Measurements from ENCODE around the gene ATG10.
"Not testable (repeated sequence)": the region's sequence is repeated elsewhere in the genome, so short reads cannot be mapped to it uniquely, and the experiment has no call there.

The ATG10 gene

DNA sequence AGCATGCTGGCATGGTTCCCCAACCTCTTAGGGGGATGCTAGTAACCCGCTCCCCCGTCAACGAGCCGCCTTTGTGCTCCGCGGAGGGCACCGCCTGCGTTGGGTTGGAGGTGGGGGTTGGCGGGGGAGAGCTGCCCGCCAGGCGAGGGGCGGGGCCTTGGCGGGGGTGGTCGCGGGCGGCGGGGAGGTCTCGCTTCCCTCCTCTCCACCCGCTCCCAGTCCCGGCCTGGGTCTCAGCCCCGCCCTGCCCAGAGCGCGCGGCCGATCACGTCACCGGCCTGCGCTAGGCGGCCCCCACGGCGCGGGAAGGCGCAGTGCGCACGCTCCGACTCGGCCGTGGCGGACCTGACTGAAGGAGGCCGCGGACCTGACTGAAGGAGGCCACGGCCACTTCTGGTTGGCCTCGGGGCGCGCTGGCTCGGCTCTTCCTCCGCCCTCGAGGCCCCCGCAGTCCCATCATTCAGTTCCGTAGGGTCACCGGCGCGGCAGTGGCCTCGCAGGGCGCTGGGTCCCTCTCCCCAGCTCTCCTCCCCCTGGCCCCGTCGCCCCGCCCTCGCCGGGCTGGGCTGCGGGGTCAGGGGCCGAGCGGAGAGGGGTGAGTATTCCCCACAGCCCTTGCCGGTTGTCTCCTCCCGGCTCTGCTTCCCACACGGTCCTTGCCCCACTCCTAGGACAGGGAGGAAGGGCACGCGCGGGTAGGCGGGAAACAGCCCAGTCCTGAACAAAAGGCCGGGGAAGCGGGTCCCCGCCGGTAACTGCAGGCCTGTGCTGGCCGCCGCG lies at the start of gene ATG10:
TSS of gene ATG10 (plus strand) at position 312 of the 780 bp plus-strand sequence. CDS start 15,548 bp downstream, outside the sequence.
- peak; percentile 94 for DNase-seq

DNA sequence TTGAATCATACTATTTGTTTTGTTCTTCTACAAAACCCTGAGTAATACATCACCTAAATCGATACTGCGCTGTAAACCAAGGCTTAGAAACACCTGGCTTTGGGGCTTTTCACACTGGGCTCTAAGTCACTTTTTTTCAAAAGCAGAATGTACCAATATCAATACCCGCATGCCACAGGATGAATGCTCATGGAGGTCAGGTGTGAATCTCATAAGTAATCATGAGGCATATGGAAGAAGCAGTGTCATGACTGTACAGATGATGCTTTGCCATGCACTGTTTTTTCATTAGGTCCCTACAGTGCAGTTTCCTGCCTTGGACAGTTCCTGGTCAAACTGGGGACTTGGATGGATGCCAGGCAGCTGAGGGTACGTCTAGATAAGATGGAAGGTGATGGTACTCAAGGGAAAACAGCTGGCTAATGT lies 49.0 kb upstream of the ATG10 start:
- DNase-seq: no peak

GRCh38 chr5:81924442-81924841 lies 47.4 kb upstream of the ATG10 start:
- no peak for DNase-seq

GRCh38 chr5:81925009-81925408 lies 46.8 kb upstream of the ATG10 start:
- no peak for DNase-seq

GRCh38 chr5:81925981-81926380 lies 45.8 kb upstream of the ATG10 start:
- DNase-seq: no peak

- DNase-seq: no peak
Measured at GRCh38 chr5:81936066-81936465, 35.8 kb upstream of the ATG10 start.

DNA sequence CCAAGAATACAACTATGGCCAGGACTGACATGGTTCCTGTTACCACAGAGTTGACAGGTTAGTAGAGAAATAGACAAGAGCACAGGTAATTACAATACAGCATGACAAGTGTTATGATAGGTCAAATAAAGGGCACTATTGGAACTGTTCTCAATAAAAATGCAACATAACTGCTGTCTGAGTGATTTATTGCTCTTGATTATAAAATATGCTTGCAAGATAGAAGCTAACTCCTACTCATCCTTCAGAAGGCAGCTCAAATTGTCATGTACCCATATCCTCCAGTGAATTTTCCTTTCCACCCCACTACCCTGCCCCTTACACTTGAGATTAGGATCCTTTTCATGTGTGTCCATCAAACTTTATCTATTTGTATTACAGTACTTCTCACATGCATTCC lies 35.1 kb upstream of the ATG10 start:
- no peak for DNase-seq

DNA sequence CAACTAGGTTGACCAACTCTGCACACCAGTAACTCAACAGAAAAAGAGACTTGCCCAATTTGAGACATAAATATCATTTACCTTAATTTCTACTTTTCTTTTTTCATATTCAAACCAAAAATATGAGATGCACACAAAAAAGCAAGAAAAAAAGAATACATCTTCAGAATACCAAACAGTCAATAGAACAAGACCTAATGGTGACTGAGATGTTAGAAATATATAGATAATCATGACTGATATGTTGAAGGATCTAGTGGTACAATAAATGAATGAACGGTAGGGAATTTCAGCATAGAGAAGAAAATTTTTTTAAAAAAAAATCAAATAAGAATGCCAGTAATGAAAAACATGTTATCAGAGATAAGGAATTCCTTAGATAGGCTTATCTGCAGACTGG lies 29.1 kb upstream of the ATG10 start:
- no peak for DNase-seq

DNA sequence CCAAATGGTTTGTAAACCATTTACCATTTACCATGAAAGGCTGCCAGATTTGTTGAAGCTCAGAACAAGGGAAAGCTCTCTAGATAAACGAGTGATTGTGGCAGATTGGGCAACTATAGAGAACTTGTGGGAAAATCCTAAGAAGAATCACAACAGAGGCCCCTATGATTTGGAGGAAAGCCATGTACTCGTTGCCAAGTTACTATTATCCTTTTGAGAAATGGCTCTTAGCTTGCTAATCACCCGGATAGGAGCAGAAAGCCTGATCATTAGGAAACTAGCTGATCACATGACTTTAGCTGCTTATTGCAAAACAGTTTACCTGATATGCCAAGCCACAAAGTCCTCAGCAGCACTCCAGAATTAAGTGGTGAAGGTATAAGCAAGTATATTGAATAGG lies 23.5 kb upstream of the ATG10 start:
- peak; percentile 18 for DNase-seq

DNA sequence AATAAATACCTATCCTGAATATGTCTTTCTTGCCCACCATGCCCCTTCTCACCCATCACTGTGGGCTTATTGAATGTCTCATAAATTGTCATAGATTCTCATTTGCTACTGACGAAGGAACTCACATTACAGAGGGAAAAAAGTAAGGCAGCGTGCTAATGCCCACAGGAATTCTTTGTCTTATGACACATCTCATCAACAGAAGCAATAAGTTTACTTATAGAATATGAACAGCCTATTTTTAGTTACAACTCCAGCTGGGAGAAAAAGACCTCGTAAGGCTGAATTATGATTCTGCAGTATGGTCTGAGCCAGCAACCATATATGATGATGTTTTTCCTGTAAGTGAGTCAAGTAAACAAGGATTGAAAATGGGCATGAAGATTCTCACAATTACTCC lies 22.4 kb upstream of the ATG10 start:
- peak; percentile 62 for DNase-seq

DNA sequence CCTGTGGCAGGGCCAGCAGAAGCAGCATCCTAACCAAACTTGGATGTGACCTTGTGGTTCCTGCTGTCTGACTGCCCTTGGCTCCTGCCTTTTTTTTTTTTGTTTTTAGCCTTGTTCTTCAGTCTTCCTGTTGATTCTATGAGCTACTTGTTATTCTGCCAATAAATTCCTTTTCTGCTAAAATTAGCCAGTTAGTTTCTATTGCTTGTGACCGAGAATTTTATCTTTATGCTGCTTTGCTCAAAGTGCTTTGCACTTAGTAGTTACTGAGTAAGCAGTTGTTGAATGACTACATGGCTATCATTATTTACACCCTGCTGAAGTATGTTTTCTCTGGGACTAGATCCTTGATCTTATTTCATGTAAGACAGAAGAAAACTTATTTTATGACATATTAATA lies 20.8 kb upstream of the ATG10 start:
- DNase-seq: no peak

GRCh38 chr5:81954796-81955195 lies 17.0 kb upstream of the ATG10 start:
- not testable (repeated sequence) for DNase-seq

DNA sequence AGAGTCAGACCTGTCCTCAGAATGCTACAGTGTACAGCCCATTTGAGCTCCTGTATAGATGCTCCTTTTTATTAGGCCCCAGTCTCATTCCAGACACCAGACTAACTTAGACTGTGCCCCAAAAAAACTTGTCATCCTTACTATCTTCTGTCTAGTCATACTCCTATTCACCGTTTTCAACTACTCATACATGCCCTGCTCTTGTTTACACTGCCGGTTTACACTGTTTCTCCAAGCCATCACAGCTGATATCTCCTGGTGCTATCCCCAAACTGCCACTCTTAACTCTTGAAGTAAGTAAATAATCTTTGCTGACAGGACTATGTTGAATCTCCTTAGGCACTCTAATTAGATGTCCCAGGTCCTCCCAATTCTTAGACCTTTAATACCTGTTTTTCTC lies 13.7 kb upstream of the ATG10 start:
- DNase-seq: not testable (repeated sequence)

DNA sequence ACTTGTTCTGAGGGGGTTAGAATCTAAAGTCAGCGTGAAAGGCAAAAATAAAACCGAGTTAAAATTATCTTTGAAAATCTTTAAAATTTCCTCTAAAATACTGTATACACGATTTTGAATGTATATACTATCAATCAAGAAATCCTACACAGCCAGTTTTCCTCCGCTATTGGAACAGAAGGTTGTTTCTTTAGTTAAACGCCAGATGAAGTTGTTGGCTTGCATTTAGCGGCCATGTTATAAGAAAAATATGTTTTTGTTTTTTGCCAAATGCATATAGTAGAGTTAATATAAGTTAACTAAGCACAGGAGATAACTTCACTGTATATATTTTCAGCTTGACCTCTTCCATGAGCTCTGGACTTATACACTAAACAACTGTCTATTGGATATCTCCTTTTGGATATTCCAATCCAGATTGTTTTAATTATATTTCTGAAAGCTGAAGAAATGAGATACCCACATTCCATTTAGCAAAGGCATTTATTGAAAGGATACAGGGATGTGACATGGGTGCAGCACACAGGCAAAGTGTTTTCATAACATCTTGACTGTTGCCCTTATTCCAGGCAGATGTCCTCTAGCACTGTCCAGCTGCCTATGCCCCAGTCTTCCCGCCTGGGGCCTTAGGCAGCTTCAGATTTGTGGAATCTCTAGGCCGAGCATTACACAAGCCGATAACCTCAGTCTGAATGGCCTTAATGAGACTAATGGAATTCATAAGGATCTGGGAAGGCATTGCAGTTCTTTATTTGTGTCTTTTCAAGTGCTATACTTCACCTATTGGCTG lies 10.0 kb upstream of the ATG10 start:
- DNase-seq: no peak

DNA sequence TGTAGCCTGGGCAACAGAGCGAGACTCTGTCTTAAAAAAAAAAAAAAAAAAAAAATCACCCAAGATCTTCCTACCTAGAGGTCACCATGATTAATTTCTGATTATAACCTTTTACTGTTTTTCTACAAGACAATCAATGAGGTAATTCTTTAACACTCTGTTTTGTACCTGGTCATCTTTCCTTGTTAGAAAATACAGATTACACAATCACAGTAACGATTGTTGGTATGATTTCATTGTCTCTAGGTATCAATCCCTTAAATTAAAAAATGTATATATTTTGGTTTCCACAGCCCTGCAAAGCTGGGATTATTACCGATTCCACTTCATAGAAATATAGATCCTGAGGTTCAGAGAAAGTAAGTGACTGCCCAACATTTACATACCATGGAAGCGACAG lies 8.3 kb upstream of the ATG10 start:
- no peak for DNase-seq

GRCh38 chr5:81965524-81965923 lies 6.3 kb upstream of the ATG10 start:
- DNase-seq: no peak

DNA sequence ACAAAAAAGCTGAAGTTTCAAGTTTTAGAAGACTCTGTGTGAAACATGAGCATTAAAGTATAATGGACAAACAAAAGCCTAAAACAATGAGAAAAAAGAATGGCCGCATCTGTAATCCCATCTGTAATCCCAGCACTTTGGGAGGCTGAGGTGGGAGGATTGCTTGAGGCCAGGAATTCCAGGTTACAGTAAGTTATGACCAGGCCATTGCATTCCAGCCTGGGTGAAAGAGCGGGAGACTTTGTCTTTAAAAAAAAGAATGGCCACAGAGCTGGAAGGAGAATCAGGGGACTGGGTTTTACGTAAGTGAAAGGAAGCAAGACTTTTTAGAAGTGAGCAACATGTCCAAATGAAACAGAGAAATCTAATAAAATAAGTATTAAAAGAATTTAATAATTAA lies 2.6 kb upstream of the ATG10 start:
- DNase-seq: no peak

- DNase-seq: no peak
Measured at GRCh38 chr5:81969912-81970311, 1.9 kb upstream of the ATG10 start.

- peak; percentile 16 for DNase-seq
Measured at GRCh38 chr5:81971111-81971711, 612 bp upstream of the ATG10 start.

DNA sequence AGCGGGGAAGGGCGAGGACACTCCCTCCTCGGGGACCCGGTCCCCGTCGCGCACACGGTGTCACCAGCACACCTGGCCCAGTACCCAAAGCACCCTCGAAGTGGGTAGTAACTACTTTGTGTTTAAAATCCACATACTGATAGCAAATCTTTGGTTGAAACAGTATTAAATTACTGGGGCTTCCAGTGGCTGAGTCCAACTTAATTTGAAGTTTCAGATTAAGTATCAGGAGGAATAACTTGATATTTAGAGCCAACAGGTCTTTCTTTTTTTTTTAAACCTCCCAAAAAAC lies 615 bp downstream of the ATG10 start:
- DNase-seq: no peak

- DNase-seq: no peak
Measured at GRCh38 chr5:81980160-81980559, 8.3 kb downstream of the ATG10 start.

DNA sequence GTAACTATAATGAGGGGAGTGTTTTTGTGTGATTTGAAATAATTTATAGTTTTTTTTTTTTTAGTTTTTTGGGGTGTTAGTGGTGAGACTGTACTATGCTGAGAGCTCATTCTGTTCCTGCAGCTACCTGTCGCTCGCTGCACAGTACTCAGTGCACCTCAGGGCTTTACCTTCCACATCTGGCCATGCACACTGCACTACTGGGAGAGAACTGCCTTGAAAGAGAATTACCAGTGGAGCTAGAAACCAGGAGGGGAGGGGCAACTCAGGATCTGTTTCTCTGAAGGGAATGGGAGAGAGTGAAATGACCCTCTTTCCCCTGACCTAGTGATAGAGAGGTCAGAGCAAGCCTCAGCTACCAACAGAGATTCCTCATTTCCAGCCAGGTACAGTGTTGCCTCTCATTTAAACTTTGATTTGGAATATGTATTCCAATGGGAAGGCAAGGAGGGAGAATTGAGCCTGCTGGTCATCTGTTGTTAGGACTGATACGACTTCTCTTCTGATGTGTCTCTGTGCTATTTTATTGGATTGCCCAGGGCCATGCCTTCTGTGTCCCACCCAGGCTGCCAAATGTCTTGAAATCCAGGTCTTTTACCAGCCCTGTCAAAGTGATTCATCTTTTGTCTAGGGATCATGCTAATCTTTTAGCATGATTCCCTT lies 8.9 kb downstream of the ATG10 start:
- no peak for DNase-seq

- DNase-seq: not testable (repeated sequence)
Measured at GRCh38 chr5:81982172-81982685, 10.4 kb downstream of the ATG10 start.
